BE2C (cell line): ENCODE results near the gene FAM124A.

ENCODE experiments used
- DNase-seq: peaks from one replicate; pipeline ENCODE4 v3.0.0-alpha.2; 2020
- H3K27me3 ChIP-seq: fragments of 250-450 bp; sonication (Bioruptor Pico); 2 replicates; pipeline ENCODE4 v1.5.1; 2020; ENCODE audit warnings: mild to moderate bottlenecking
- H3K36me3 ChIP-seq: fragments of 250-450 bp; sonication (Bioruptor Pico); 2 replicates; pipeline ENCODE4 v1.5.1; 2020; ENCODE audit warnings: mild to moderate bottlenecking
- H3K4me1 ChIP-seq: fragments of 250-450 bp; sonication (Bioruptor Pico); 2 replicates; pipeline ENCODE4 v1.5.1; 2020
- H3K4me3 ChIP-seq: 2 replicates; pipeline ENCODE4 v1.5.1; 2011; ENCODE audit warnings: low read depth, low read length
- H3K9me3 ChIP-seq: fragments of 250-450 bp; sonication (Bioruptor Pico); 2 replicates; pipeline ENCODE4 v1.5.1; 2020
- CTCF ChIP-seq: IDR thresholded peaks from 2 replicates; pipeline ENCODE4 v1.5.1; 2012; ENCODE audit warnings: mild to moderate bottlenecking, low read depth, low read length

Gene FAM124A

DNA sequence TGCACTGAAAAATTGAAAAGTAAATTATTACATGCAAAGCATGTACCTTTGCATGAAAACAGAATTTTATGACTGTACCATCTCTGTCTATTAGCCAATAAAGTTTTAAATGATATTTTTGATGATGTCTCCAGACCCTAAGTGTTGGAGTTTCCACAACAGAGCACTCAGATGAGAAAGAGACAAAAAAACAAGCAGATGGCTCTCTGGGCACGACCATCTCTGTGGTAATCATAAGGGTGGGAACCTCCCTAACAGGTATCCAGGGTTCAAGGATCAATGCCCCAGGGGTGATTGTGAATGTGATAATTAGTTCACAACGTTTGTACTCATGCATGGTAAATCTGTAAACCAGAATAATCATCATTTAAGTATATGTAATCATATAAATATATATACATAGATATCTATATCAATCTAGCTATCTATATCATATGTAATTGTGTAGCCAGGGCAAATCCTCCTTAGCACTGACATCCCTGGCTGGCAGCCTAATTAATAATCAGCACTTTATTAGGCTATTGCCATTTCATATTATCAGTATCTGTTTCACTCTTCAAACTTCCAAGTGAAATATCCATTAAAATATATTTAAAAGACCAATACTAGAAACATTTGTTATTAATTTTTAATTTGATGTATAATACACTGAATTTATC, 41.2 kb upstream of the FAM124A start:
- no peaks in the 10 kb centered on the region for H3K4me1 ChIP-seq
- no peaks in the 10 kb centered on the region for H3K27me3 ChIP-seq
- no peak for DNase-seq
- no peak for TF ChIP-seq CTCF
- no peak overlapping the region for H3K4me3 ChIP-seq
- H3K9me3 ChIP-seq = no peaks in the 10 kb centered on the region
- no peaks in the 10 kb centered on the region for H3K36me3 ChIP-seq

DNA sequence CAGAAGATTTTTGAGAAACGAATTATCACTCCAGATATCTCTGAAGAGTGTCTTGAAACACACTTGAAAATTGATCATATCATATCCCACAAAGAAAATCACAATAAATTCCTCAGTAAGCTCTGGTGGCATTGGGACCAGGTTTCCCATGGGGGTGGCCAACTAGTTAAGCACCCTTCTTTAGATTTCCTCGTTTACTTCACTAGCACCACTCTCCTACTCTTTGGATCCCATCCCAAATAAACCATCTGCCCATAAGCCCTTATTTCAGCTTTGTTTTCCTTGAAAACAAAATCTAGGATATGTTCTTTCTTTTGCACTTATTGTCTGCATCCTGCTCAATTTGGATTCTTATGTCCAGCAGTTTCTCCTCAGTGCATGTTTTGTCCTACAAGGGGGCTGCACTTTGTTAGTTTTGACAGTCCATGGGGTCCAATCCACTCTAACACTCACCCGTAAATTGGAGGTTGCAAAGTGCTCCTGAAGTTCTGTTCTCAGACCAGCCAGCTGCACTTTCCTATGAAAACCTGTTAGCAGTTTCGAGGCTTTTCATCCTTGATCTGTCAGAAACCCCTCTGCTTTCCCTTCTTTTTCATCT, 40.3 kb upstream of the FAM124A start:
- no peak for DNase-seq
- H3K9me3 ChIP-seq = no peaks in the 10 kb centered on the region
- H3K27me3 ChIP-seq = no peaks in the 10 kb centered on the region
- no peak for TF ChIP-seq CTCF
- no peak overlapping the region for H3K4me3 ChIP-seq
- no peaks in the 10 kb centered on the region for H3K4me1 ChIP-seq
- no peaks in the 10 kb centered on the region for H3K36me3 ChIP-seq

- no peak for DNase-seq
- H3K36me3 ChIP-seq = no peaks in the 10 kb centered on the region
- H3K27me3 ChIP-seq = no peaks in the 10 kb centered on the region
- no peak overlapping the region for H3K4me3 ChIP-seq
- H3K9me3 ChIP-seq = no peaks in the 10 kb centered on the region
- TF ChIP-seq CTCF = no peak
- H3K4me1 ChIP-seq = peaks cover 36% of the 10 kb centered on the region
Observed at GRCh38 chr13:51191743-51192142, 30.5 kb upstream of the FAM124A start.

- Histone ChIP-seq H3K9me3 (no peaks in the 10 kb centered on the region), H3K4me1 (peaks cover 36% of the 10 kb centered on the region)
- TF ChIP-seq CTCF = no peak
Observed at GRCh38 chr13:51192348-51192747, 29.9 kb upstream of the FAM124A start.

GRCh38 chr13:51193387-51193786, 28.8 kb upstream of the FAM124A start:
- H3K36me3 ChIP-seq = no peaks in the 10 kb centered on the region
- H3K27me3 ChIP-seq = no peaks in the 10 kb centered on the region
- H3K9me3 ChIP-seq = no peaks in the 10 kb centered on the region
- DNase-seq = no peak
- TF ChIP-seq CTCF = no peak
- H3K4me1 ChIP-seq = peaks cover 36% of the 10 kb centered on the region
- no peak overlapping the region for H3K4me3 ChIP-seq

More at GRCh38 chr13:51192348-51192747, 29.9 kb upstream of the FAM124A start:
- no peaks in the 10 kb centered on the region for H3K27me3 ChIP-seq
- no peak overlapping the region for H3K4me3 ChIP-seq
- DNase-seq = no peak
- H3K36me3 ChIP-seq = no peaks in the 10 kb centered on the region

GRCh38 chr13:51194942-51195341, 27.3 kb upstream of the FAM124A start:
- no peak for TF ChIP-seq CTCF
- Histone ChIP-seq H3K4me3 (no peak overlapping the region), H3K9me3 (no peaks in the 10 kb centered on the region), H3K27me3 (no peaks in the 10 kb centered on the region), H3K4me1 (peaks cover 36% of the 10 kb centered on the region), H3K36me3 (no peaks in the 10 kb centered on the region)
- no peak for DNase-seq
